ENCODE results near the gene GTF3A. TPM values are rescaled to one million over a fixed set of nuclear protein-coding genes. Genes with fewer than 3 reads are reported as not detected.

The GTF3A gene
- total and polyA plus RNA-seq, 2 experiments from 2014 or later, result 109 to 190 TPM

DNA sequence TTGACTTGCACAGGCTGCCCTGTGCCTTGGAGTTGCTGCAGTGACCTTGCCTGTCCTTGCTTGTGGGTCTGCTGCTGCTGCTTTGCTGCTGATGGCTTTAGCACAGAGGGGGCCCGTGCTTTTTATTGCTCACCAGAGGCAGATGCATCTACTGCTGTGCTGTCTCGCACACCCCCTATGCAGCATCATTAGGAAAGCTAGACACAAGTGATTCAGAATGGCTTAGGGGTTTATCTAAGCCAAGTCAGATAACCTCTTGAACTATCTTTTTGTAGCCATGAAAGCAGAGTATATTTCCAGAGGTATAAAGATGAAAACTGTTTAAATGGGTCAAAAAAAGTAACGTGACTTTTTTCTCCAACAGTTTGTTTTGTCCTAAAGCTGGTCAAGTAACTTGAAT is 7.8 kb downstream of the GTF3A start:
- H3K4me3 Mint-ChIP-seq, result no peak overlapping the region
- Histone ChIP-seq H2AFZ (no peak overlapping the region), H3F3A (replicated peaks; ENCODE audit: low read depth) (0 out of 2 replicates have a peak, but pooled peaks cover 5% of the 10 kb centered on the region), H3K9me2 (ENCODE audit: insufficient read depth) (no peaks in the 10 kb centered on the region), H3K4me3 (no peak overlapping the region), H3K27me3 (ENCODE audit: insufficient read depth) (no peaks in the 10 kb centered on the region), H3K79me2 (replicated peaks; ENCODE audit: insufficient read depth) (peaks cover 7% of the 10 kb centered on the region), H3K36me3 (ENCODE audit: insufficient read depth) (peaks cover 64% of the 10 kb centered on the region), H3K4me2 (no peak overlapping the region), H3K27ac (ENCODE audit: low read depth) (no peak overlapping the region), H4K20me1 (replicated peaks; ENCODE audit: insufficient read depth) (peaks cover 13% of the 10 kb centered on the region; the same call in 1 of the 2 replicates), H3K4me1 (ENCODE audit: insufficient read depth) (0 out of 2 replicates have a peak, but pooled peaks cover 1% of the 10 kb centered on the region)
- ATAC-seq, result no peak
- H3K27me3 Mint-ChIP-seq (ENCODE audit: insufficient read depth, low read depth, poor library complexity), result peaks cover under 1% of the 10 kb centered on the region
- H3K27ac Mint-ChIP-seq, result no peak overlapping the region
- DNase-seq (ENCODE audit: low spot score), result no peak
- no peak for TF ChIP-seq ZNF331 (CRISPR knock-in tag; IDR thresholded peaks at IDR 0.05; ENCODE audit: low read depth)
- peaks cover 81% of the 10 kb centered on the region for H3K36me3 Mint-ChIP-seq (ENCODE audit: low read depth)
- H3K4me1 Mint-ChIP-seq, result peaks cover 2% of the 10 kb centered on the region
- H3K9me3 Mint-ChIP-seq, result no peaks in the 10 kb centered on the region

DNA sequence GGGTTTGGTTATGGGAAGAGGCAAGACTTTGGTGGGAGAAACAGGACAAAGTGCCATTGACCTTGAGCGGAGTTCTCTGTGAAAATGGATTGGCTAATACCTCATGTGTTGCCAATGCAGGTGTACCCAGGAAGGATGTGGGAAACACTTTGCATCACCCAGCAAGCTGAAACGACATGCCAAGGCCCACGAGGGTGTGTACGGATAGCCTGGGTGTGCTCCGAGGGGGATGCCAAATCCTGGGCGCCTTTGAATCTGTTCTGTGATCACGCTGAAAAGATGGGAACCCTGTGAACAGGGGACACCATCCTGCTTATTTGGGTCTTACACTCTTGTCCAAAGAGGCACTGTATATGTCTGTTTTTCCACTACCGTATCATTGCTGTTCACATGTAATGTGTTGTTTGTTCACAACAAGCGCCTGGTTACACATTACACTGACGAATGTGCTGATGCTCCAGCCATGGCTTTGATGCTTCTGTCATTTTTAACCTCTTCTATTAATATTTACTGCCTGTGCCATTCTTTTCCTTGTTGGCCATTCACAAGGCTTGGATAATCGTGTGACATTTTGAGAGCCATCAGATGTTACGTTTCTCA is 8.3 kb downstream of the GTF3A start:
- ATAC-seq (no peak), DNase-seq (ENCODE audit: low spot score) (no peak)
- peaks cover 64% of the 10 kb centered on the region for H3K36me3 ChIP-seq (ENCODE audit: insufficient read depth)
- 0 out of 2 replicates have a peak, but pooled peaks cover 2% of the 10 kb centered on the region for H3K79me2 ChIP-seq (replicated peaks; ENCODE audit: insufficient read depth)
- H3K27ac ChIP-seq (ENCODE audit: low read depth), result no peak overlapping the region
- peaks cover 77% of the 10 kb centered on the region for H3K36me3 Mint-ChIP-seq (ENCODE audit: low read depth)
- no peak overlapping the region for H3K4me2 ChIP-seq
- no peaks in the 10 kb centered on the region for H3K9me3 Mint-ChIP-seq
- peaks cover 13% of the 10 kb centered on the region; the same call in 1 of the 2 replicates for H4K20me1 ChIP-seq (replicated peaks; ENCODE audit: insufficient read depth)
- H3K27ac Mint-ChIP-seq, result no peak overlapping the region
- no peaks in the 10 kb centered on the region for H3K4me1 Mint-ChIP-seq
- no peaks in the 10 kb centered on the region for H3K4me1 ChIP-seq (ENCODE audit: insufficient read depth)
- H3K9me2 ChIP-seq (ENCODE audit: insufficient read depth), result no peaks in the 10 kb centered on the region
- H2AFZ ChIP-seq, result no peak overlapping the region
- no peak overlapping the region for H3K4me3 Mint-ChIP-seq
- H3K27me3 Mint-ChIP-seq (ENCODE audit: insufficient read depth, low read depth, poor library complexity), result no peaks in the 10 kb centered on the region
- H3K4me3 ChIP-seq, result no peak overlapping the region
- H3F3A ChIP-seq (replicated peaks; ENCODE audit: low read depth), result 0 out of 2 replicates have a peak, but pooled peaks cover 5% of the 10 kb centered on the region
- H3K27me3 ChIP-seq (ENCODE audit: insufficient read depth), result no peaks in the 10 kb centered on the region
- TF ChIP-seq EZH2 (IDR thresholded peaks at IDR 0.05; ENCODE audit: low read depth, unreplicated experiment), result no peak
- TF ChIP-seq, protein P1, sequence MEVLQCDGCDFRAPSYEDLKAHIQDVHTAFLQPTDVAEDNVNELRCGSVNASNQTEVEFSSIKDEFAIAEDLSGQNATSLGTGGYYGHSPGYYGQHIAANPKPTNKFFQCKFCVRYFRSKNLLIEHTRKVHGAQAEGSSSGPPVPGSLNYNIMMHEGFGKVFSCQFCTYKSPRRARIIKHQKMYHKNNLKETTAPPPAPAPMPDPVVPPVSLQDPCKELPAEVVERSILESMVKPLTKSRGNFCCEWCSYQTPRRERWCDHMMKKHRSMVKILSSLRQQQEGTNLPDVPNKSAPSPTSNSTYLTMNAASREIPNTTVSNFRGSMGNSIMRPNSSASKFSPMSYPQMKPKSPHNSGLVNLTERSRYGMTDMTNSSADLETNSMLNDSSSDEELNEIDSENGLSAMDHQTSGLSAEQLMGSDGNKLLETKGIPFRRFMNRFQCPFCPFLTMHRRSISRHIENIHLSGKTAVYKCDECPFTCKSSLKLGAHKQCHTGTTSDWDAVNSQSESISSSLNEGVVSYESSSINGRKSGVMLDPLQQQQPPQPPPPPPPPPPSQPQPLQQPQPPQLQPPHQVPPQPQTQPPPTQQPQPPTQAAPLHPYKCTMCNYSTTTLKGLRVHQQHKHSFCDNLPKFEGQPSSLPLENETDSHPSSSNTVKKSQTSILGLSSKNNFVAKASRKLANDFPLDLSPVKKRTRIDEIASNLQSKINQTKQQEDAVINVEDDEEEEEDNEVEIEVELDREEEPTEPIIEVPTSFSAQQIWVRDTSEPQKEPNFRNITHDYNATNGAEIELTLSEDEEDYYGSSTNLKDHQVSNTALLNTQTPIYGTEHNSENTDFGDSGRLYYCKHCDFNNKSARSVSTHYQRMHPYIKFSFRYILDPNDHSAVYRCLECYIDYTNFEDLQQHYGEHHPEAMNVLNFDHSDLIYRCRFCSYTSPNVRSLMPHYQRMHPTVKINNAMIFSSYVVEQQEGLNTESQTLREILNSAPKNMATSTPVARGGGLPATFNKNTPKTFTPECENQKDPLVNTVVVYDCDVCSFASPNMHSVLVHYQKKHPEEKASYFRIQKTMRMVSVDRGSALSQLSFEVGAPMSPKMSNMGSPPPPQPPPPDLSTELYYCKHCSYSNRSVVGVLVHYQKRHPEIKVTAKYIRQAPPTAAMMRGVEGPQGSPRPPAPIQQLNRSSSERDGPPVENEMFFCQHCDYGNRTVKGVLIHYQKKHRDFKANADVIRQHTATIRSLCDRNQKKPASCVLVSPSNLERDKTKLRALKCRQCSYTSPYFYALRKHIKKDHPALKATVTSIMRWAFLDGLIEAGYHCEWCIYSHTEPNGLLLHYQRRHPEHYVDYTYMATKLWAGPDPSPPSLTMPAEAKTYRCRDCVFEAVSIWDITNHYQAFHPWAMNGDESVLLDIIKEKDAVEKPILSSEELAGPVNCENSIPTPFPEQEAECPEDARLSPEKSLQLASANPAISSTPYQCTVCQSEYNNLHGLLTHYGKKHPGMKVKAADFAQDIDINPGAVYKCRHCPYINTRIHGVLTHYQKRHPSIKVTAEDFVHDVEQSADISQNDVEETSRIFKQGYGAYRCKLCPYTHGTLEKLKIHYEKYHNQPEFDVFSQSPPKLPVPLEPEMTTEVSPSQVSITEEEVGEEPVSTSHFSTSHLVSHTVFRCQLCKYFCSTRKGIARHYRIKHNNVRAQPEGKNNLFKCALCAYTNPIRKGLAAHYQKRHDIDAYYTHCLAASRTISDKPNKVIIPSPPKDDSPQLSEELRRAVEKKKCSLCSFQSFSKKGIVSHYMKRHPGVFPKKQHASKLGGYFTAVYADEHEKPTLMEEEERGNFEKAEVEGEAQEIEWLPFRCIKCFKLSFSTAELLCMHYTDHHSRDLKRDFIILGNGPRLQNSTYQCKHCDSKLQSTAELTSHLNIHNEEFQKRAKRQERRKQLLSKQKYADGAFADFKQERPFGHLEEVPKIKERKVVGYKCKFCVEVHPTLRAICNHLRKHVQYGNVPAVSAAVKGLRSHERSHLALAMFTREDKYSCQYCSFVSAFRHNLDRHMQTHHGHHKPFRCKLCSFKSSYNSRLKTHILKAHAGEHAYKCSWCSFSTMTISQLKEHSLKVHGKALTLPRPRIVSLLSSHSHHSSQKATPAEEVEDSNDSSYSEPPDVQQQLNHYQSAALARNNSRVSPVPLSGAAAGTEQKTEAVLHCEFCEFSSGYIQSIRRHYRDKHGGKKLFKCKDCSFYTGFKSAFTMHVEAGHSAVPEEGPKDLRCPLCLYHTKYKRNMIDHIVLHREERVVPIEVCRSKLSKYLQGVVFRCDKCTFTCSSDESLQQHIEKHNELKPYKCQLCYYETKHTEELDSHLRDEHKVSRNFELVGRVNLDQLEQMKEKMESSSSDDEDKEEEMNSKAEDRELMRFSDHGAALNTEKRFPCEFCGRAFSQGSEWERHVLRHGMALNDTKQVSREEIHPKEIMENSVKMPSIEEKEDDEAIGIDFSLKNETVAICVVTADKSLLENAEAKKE (CRISPR knock-in tag; IDR thresholded peaks at IDR 0.05), result no peak
- TF ChIP-seq JUNB (IDR thresholded peaks at IDR 0.05; ENCODE audit: unreplicated experiment), result no peak
- no peak for TF ChIP-seq STAT1 (IDR thresholded peaks at IDR 0.05; ENCODE audit: unreplicated experiment)
- TF ChIP-seq ZNF114 (CRISPR knock-in tag; IDR thresholded peaks at IDR 0.05), result no peak
- TF ChIP-seq, protein P2, sequence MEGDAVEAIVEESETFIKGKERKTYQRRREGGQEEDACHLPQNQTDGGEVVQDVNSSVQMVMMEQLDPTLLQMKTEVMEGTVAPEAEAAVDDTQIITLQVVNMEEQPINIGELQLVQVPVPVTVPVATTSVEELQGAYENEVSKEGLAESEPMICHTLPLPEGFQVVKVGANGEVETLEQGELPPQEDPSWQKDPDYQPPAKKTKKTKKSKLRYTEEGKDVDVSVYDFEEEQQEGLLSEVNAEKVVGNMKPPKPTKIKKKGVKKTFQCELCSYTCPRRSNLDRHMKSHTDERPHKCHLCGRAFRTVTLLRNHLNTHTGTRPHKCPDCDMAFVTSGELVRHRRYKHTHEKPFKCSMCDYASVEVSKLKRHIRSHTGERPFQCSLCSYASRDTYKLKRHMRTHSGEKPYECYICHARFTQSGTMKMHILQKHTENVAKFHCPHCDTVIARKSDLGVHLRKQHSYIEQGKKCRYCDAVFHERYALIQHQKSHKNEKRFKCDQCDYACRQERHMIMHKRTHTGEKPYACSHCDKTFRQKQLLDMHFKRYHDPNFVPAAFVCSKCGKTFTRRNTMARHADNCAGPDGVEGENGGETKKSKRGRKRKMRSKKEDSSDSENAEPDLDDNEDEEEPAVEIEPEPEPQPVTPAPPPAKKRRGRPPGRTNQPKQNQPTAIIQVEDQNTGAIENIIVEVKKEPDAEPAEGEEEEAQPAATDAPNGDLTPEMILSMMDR (conservative IDR thresholded peaks at IDR 0.05; ENCODE audit: low read depth in 2 of 2), result no peak
- TF ChIP-seq ZNF331 (CRISPR knock-in tag; IDR thresholded peaks at IDR 0.05; ENCODE audit: low read depth), result no peak
- TF ChIP-seq EZH2phosphoT487 (IDR thresholded peaks at IDR 0.05; ENCODE audit: unreplicated experiment), result no peak
- TF ChIP-seq, protein P3, sequence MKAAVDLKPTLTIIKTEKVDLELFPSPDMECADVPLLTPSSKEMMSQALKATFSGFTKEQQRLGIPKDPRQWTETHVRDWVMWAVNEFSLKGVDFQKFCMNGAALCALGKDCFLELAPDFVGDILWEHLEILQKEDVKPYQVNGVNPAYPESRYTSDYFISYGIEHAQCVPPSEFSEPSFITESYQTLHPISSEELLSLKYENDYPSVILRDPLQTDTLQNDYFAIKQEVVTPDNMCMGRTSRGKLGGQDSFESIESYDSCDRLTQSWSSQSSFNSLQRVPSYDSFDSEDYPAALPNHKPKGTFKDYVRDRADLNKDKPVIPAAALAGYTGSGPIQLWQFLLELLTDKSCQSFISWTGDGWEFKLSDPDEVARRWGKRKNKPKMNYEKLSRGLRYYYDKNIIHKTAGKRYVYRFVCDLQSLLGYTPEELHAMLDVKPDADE (IDR thresholded peaks at IDR 0.05), result no peak

All from GM23338 (cell line).